ENCODE measurements around the gene KCNQ2. TPM values are rescaled to one million over a fixed set of nuclear protein-coding genes. Genes with fewer than 3 reads are reported as not detected.

The KCNQ2 gene
- total and polyA plus RNA-seq, 5 experiments from 2014 or later, result 0.30 to 0.49 TPM; not detected in 3

GRCh38 chr20:63411151-63411897 lies 61.1 kb downstream of the KCNQ2 start:
- Mint-ChIP-seq H3K36me3 (no peaks in the 10 kb centered on the region), H3K27me3 (peaks cover 3 to 18% (median 4%) of the 10 kb centered on the region in 5 donors), H3K27ac (peak overlapping the region in 1 of 10 donors; percentile 65), H3K9me3 (no peaks in the 10 kb centered on the region), H3K4me3 (peak overlapping the region in 4 of 10 donors; percentile 16 to 26 (median 23)), H3K4me1 (peaks cover 0 to 9% (median 5%) of the 10 kb centered on the region in 4 donors)
- ATAC-seq (no peak), DNase-seq (no peak)
- POLR2A ChIA-PET, result interaction anchor here (1.0 kb wide), 1 partner anchor 13 kb away, joined by 4 read pairs; no protein-coding TSS in a partner anchor

GRCh38 chr20:63409834-63410435 lies 62.5 kb downstream of the KCNQ2 start:
- no peak for ATAC-seq
- H3K36me3 Mint-ChIP-seq, result no peaks in the 10 kb centered on the region
- POLR2A ChIA-PET, result no interaction called here

GRCh38 chr20:63409066-63409833 lies 63.2 kb downstream of the KCNQ2 start:
- H3K27me3 Mint-ChIP-seq, result peaks cover 3 to 18% (median 4%) of the 10 kb centered on the region in 5 donors
- POLR2A ChIA-PET, result no interaction called here
- ATAC-seq, result peak in 1 of 2 donors; percentile 45
- no peaks in the 10 kb centered on the region for H3K36me3 Mint-ChIP-seq
- peak overlapping the region in 3 of 10 donors; percentile 30 to 41 (median 39) for H3K4me3 Mint-ChIP-seq
- DNase-seq, result peak in 4 of 10 donors; percentile 7 to 16 (median 14)
- H3K27ac Mint-ChIP-seq, result peak overlapping the region in 2 of 10 donors; percentile 64 to 69
- peaks cover 0 to 10% (median 5%) of the 10 kb centered on the region in 4 donors for H3K4me1 Mint-ChIP-seq
- H3K9me3 Mint-ChIP-seq, result no peaks in the 10 kb centered on the region

More at GRCh38 chr20:63409834-63410435, 62.5 kb downstream of the KCNQ2 start:
- Mint-ChIP-seq H3K27me3 (peaks cover 3 to 18% (median 4%) of the 10 kb centered on the region in 5 donors), H3K27ac (no peak overlapping the region), H3K9me3 (no peaks in the 10 kb centered on the region), H3K4me3 (no peak overlapping the region), H3K4me1 (peaks cover 0 to 10% (median 5%) of the 10 kb centered on the region in 4 donors)
- no peak for DNase-seq

- no peaks in the 10 kb centered on the region for H3K9me3 Mint-ChIP-seq
- no peaks in the 10 kb centered on the region for H3K36me3 Mint-ChIP-seq
- ATAC-seq (no peak), DNase-seq (no peak)
- H3K27ac Mint-ChIP-seq, result peak overlapping the region in 1 of 10 donors; percentile 64
- H3K4me1 Mint-ChIP-seq, result peaks cover 0 to 10% (median 6%) of the 10 kb centered on the region in 4 donors
- POLR2A ChIA-PET, result no interaction called here
- peaks cover 3 to 18% (median 4%) of the 10 kb centered on the region in 5 donors for H3K27me3 Mint-ChIP-seq
- peak overlapping the region in 1 of 10 donors; percentile 30 for H3K4me3 Mint-ChIP-seq
Observed at GRCh38 chr20:63408684-63409046, 63.8 kb downstream of the KCNQ2 start.

- Mint-ChIP-seq H3K36me3 (no peaks in the 10 kb centered on the region), H3K9me3 (no peaks in the 10 kb centered on the region), H3K4me3 (no peak overlapping the region), H3K4me1 (peaks cover 0 to 10% (median 6%) of the 10 kb centered on the region in 4 donors), H3K27ac (no peak overlapping the region), H3K27me3 (peaks cover 3 to 15% (median 4%) of the 10 kb centered on the region in 5 donors)
- POLR2A ChIA-PET, result no interaction called here
- no peak for DNase-seq
- ATAC-seq, result no peak
Observed at GRCh38 chr20:63407928-63408683, 64.3 kb downstream of the KCNQ2 start.

GRCh38 chr20:63406617-63407245 lies 65.7 kb downstream of the KCNQ2 start:
- no peak overlapping the region for H3K27ac Mint-ChIP-seq
- no peak overlapping the region for H3K4me3 Mint-ChIP-seq
- no peaks in the 10 kb centered on the region for H3K36me3 Mint-ChIP-seq
- H3K27me3 Mint-ChIP-seq, result peaks cover 0 to 8% (median 7%) of the 10 kb centered on the region in 5 donors
- no peaks in the 10 kb centered on the region for H3K9me3 Mint-ChIP-seq
- ATAC-seq (no peak), DNase-seq (no peak)
- H3K4me1 Mint-ChIP-seq, result peaks cover 0 to 7% (median 5%) of the 10 kb centered on the region in 4 donors
- POLR2A ChIA-PET, result no interaction called here

- POLR2A ChIA-PET, result no interaction called here
Observed at GRCh38 chr20:63406011-63406410, 66.4 kb downstream of the KCNQ2 start.

GRCh38 chr20:63405102-63405730 lies 67.2 kb downstream of the KCNQ2 start:
- H3K9me3 Mint-ChIP-seq, result no peaks in the 10 kb centered on the region
- H3K4me3 Mint-ChIP-seq, result no peak overlapping the region
- ATAC-seq (no peak), DNase-seq (no peak)
- peaks cover 0 to 13% (median 8%) of the 10 kb centered on the region in 5 donors for H3K27me3 Mint-ChIP-seq
- no peaks in the 10 kb centered on the region for H3K36me3 Mint-ChIP-seq
- peaks cover 0 to 6% (median 4%) of the 10 kb centered on the region in 4 donors for H3K4me1 Mint-ChIP-seq
- POLR2A ChIA-PET, result no interaction called here
- H3K27ac Mint-ChIP-seq, result no peak overlapping the region

More at GRCh38 chr20:63406011-63406410, 66.4 kb downstream of the KCNQ2 start:
- Mint-ChIP-seq H3K4me3 (no peak overlapping the region), H3K27me3 (peaks cover 0 to 11% (median 8%) of the 10 kb centered on the region in 5 donors), H3K27ac (no peak overlapping the region), H3K9me3 (no peaks in the 10 kb centered on the region), H3K36me3 (no peaks in the 10 kb centered on the region), H3K4me1 (peaks cover 0 to 6% (median 4%) of the 10 kb centered on the region in 4 donors)
- no peak for ATAC-seq
- DNase-seq, result no peak

GRCh38 chr20:63404129-63405085 lies 68.0 kb downstream of the KCNQ2 start:
- no peak overlapping the region for H3K27ac Mint-ChIP-seq
- DNase-seq (no peak), ATAC-seq (no peak)
- peaks cover 0 to 6% (median 4%) of the 10 kb centered on the region in 4 donors for H3K4me1 Mint-ChIP-seq
- POLR2A ChIA-PET, result no interaction called here
- no peaks in the 10 kb centered on the region for H3K36me3 Mint-ChIP-seq
- H3K27me3 Mint-ChIP-seq, result peaks cover 0 to 15% (median 8%) of the 10 kb centered on the region in 5 donors
- H3K4me3 Mint-ChIP-seq, result no peak overlapping the region
- no peaks in the 10 kb centered on the region for H3K9me3 Mint-ChIP-seq

GRCh38 chr20:63403403-63404105 lies 68.9 kb downstream of the KCNQ2 start:
- Mint-ChIP-seq H3K4me3 (no peak overlapping the region), H3K36me3 (no peaks in the 10 kb centered on the region), H3K9me3 (no peaks in the 10 kb centered on the region), H3K27ac (no peak overlapping the region), H3K4me1 (peaks cover 0 to 3% (median under 1%) of the 10 kb centered on the region in 4 donors), H3K27me3 (peaks cover 0 to 15% (median 8%) of the 10 kb centered on the region in 5 donors)
- DNase-seq (no peak), ATAC-seq (no peak)
- POLR2A ChIA-PET, result no interaction called here

Data from naive thymus-derived CD8-positive, alpha-beta T cell (primary cell).